SK-N-SH treated with all-trans-retinoic acid at 6 μM for 48 hours (cell line): ENCODE results near the gene VPS13D.

ENCODE experiments used
- CREB5 ChIP-seq: fragments of 250-450 bp; sonication (Bioruptor Pico); IDR thresholded peaks from 2 replicates; pipeline ENCODE4 v1.5.1; 2020; ENCODE audit warnings: low read depth, mild to moderate bottlenecking, moderate library complexity
- OSR1 ChIP-seq: fragments of 250-450 bp; sonication (Bioruptor Pico); IDR thresholded peaks from 2 replicates; pipeline ENCODE4 v1.8.0; 2022; ENCODE audit warnings: moderate library complexity, mild to moderate bottlenecking, inconsistent platforms
- PATZ1 ChIP-seq: fragments of 250-450 bp; sonication (Bioruptor Pico); IDR thresholded peaks from 2 replicates; pipeline ENCODE4 v1.8.0; 2020; ENCODE audit warnings: mild to moderate bottlenecking, moderate library complexity, borderline replicate concordance
- SNAI2 ChIP-seq: fragments of 250-450 bp; sonication (Bioruptor Pico); IDR thresholded peaks from 2 replicates; pipeline ENCODE4 v1.5.0; 2020; ENCODE audit warnings: mild to moderate bottlenecking, moderate library complexity
- TOX ChIP-seq: fragments of 250-450 bp; sonication (Bioruptor Pico); IDR thresholded peaks from 2 replicates; pipeline ENCODE4 v1.8.0; 2021; ENCODE audit warnings: mild to moderate bottlenecking, moderate library complexity, borderline replicate concordance
- ZNF8 ChIP-seq: fragments of 450-650 bp; formaldehyde crosslinking; IDR thresholded peaks from 2 replicates; pipeline ENCODE4 v1.5.0; 2020; ENCODE audit warnings: mild to moderate bottlenecking, moderate library complexity

GRCh38 chr1:12514590-12514989 lies 284.8 kb downstream of the VPS13D start:
- no peak for TF ChIP-seq TOX (CRISPR knock-in tag)
- TF ChIP-seq OSR1 (CRISPR knock-in tag) = no peak
- no peak for TF ChIP-seq PATZ1
- no peak for TF ChIP-seq ZNF8
- TF ChIP-seq SNAI2 = no peak
- no peak for TF ChIP-seq CREB5 (CRISPR knock-in tag)
